ENCODE measurements around the gene SPA17. TPM values are rescaled to one million over a fixed set of nuclear protein-coding genes. Genes with fewer than 3 reads are reported as not detected.

Gene SPA17
- polyA plus RNA-seq, 3 donors: 0.75 to 6.7 (median 4.2) TPM

DNA sequence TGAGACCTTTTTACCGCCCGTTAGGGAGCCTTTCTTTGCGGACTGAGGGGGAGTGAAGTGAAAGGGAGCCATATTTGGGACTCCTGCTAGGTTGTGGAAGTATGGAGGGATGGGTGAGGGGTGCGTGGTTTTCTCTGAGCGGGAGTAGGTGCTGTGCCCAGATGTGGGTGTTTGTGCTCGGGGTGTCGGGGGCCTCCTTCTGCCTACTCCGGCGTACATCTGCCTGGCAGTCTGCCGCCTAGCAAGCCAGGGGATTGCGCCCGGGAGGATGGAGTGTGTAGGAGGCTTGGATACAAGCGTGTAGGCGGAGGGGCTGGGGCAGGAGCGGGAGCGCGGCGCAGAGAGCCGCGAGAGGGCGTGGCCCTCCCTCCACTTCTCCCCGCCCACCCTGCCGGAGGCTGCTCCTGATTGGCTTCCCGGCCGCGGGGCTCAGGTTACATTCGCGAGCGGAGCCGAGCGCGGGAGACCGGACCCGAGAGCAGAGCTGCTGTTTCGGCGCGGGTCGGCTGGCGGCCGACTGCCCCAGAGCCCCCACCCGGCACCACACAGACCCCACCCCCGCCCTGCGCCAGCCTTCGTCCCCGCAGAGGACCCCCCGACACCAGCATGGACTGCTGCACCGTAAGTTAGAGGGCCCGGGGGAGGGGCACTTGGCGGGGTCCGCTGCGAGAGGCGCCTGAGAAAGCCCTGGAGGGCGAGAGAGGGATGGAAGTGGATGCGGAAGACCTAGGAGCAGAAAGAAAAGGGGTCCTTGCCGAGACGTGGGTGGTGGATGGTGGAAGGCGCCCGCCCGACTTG, 66.0 kb downstream of the SPA17 start, which contains the start of gene NRGN:
TSS of gene NRGN (plus strand) at position 464 of the 798 bp plus-strand sequence. CDS start at position 607, 143 bp downstream.
- H3K4me1 Mint-ChIP-seq: peaks cover 81% of the 10 kb centered on the region
- peaks cover 42% of the 10 kb centered on the region for H4K20me1 ChIP-seq (ENCODE audit: insufficient read depth, low read length)
- H3K4me3 ChIP-seq (replicated peaks in 1 of 3; ENCODE audit: low read depth in 2 of 3, low read length in 3 of 3): peak within 1 kb of the TSS; percentile 73 to 85 (median 85)
- peak within 1 kb of the TSS; percentile 95 for H3K4me2 ChIP-seq (replicated peaks; ENCODE audit: extremely low read depth, low read length, poor library complexity, severe bottlenecking)
- H3K27me3 ChIP-seq (ENCODE audit: control insufficient read depth in 2 of 2, insufficient read depth in 2 of 2, low read length in 2 of 2): no peaks in the 10 kb centered on the region
- peaks cover 0 to 5% (median 2%) of the 10 kb centered on the region in 3 donors for H3K27me3 Mint-ChIP-seq (ENCODE audit: low read depth in 3 of 3)
- intact Hi-C loops (cut with micrococcal nuclease): no loop called here
- H3K36me3 ChIP-seq (replicated peaks in 1 of 2; ENCODE audit: control insufficient read depth in 1 of 2, insufficient read depth in 2 of 2, low read length in 2 of 2): peaks cover 8 to 17% of the 10 kb centered on the region in 2 donors
- peak within 1 kb of the TSS; percentile 91 to 93 for H3K4me3 Mint-ChIP-seq
- peaks cover 38% of the 10 kb centered on the region for H3K79me2 ChIP-seq (ENCODE audit: insufficient read depth, low read length)
- TF ChIP-seq, protein P1, sequence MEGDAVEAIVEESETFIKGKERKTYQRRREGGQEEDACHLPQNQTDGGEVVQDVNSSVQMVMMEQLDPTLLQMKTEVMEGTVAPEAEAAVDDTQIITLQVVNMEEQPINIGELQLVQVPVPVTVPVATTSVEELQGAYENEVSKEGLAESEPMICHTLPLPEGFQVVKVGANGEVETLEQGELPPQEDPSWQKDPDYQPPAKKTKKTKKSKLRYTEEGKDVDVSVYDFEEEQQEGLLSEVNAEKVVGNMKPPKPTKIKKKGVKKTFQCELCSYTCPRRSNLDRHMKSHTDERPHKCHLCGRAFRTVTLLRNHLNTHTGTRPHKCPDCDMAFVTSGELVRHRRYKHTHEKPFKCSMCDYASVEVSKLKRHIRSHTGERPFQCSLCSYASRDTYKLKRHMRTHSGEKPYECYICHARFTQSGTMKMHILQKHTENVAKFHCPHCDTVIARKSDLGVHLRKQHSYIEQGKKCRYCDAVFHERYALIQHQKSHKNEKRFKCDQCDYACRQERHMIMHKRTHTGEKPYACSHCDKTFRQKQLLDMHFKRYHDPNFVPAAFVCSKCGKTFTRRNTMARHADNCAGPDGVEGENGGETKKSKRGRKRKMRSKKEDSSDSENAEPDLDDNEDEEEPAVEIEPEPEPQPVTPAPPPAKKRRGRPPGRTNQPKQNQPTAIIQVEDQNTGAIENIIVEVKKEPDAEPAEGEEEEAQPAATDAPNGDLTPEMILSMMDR (IDR thresholded peaks at IDR 0.05): no peak
- no peaks in the 10 kb centered on the region for H3K9me3 Mint-ChIP-seq
- H3K4me1 ChIP-seq (ENCODE audit: control insufficient read depth in 1 of 2, insufficient read depth in 2 of 2, low read length in 2 of 2): peaks cover 67 to 82% of the 10 kb centered on the region in 2 donors
- peaks cover 11 to 20% of the 10 kb centered on the region in 2 donors for H3K36me3 Mint-ChIP-seq
- DNase-seq: peak; percentile 69 to 73 (median 70)
- no peaks in the 10 kb centered on the region for H3K9me3 ChIP-seq (replicated peaks in 1 of 2; ENCODE audit: control insufficient read depth in 1 of 2, insufficient read depth in 1 of 2, low read length in 2 of 2)
- peak within 1 kb of the TSS; percentile 83 for H2AFZ ChIP-seq (ENCODE audit: insufficient read depth, low read depth, low read length, poor library complexity, severe bottlenecking)
- WGBS (ENCODE audit: insufficient coverage): 5% methylated on average over 32 of the region's 59 CpGs
- H3K27ac Mint-ChIP-seq: peak within 1 kb of the TSS; percentile 81 to 95 (median 91)
- peak within 1 kb of the TSS; percentile 67 for H3K9ac ChIP-seq (ENCODE audit: insufficient read depth, low read length, poor library complexity, severe bottlenecking)
- H3K27ac ChIP-seq (ENCODE audit: low read depth in 1 of 2, low read length in 2 of 2): peak within 1 kb of the TSS; percentile 69 to 70

DNA sequence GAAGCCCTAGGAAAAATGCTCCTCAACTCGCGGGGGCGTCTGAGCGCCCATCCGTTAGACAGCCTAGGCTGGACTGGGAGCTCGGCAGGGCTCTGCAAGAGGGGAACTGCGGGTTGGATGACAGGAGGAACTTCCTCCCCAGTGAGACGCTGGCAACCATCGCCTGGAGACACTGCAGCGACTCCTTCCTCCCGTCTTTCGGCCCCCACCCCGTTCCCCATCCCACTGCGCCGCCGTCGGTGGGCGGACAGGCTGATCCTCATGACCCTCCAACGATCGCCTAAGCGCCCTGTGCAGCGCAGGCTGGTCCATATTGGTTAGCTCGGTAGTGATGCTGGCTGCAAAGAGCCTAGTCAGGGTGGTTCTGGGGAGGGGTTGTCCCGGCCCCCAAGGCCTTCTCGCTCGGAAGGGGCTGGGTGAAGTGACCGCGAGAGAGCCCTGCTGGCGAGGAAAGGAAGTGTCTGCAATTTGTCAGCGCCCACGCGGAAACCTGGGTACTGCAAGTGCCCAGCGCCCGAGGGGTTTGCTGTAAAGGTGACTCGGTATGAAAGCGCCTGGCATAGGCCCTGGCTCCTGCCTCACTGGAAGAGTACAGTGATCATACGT, 66.7 kb downstream of the SPA17 start:
- Histone ChIP-seq H3K36me3 (replicated peaks in 1 of 2; ENCODE audit: control insufficient read depth in 1 of 2, insufficient read depth in 2 of 2, low read length in 2 of 2) (peaks cover 13 to 21% of the 10 kb centered on the region in 2 donors), H3K27me3 (ENCODE audit: control insufficient read depth in 2 of 2, insufficient read depth in 2 of 2, low read length in 2 of 2) (no peaks in the 10 kb centered on the region), H4K20me1 (ENCODE audit: insufficient read depth, low read length) (peaks cover 49% of the 10 kb centered on the region), H3K4me1 (ENCODE audit: control insufficient read depth in 1 of 2, insufficient read depth in 2 of 2, low read length in 2 of 2) (peaks cover 62 to 78% of the 10 kb centered on the region in 2 donors), H3K79me2 (ENCODE audit: insufficient read depth, low read length) (peaks cover 44% of the 10 kb centered on the region), H3K27ac (ENCODE audit: low read depth in 1 of 2, low read length in 2 of 2) (peak overlapping the region; percentile 69 to 70), H3K9ac (ENCODE audit: insufficient read depth, low read length, poor library complexity, severe bottlenecking) (peak overlapping the region; percentile 67), H3K4me3 (replicated peaks in 1 of 3; ENCODE audit: low read depth in 2 of 3, low read length in 3 of 3) (peak overlapping the region; percentile 73 to 85 (median 85)), H3K9me3 (replicated peaks in 1 of 2; ENCODE audit: control insufficient read depth in 1 of 2, insufficient read depth in 1 of 2, low read length in 2 of 2) (no peaks in the 10 kb centered on the region), H2AFZ (ENCODE audit: insufficient read depth, low read depth, low read length, poor library complexity, severe bottlenecking) (peak overlapping the region; percentile 83), H3K4me2 (replicated peaks; ENCODE audit: extremely low read depth, low read length, poor library complexity, severe bottlenecking) (peak overlapping the region; percentile 95)
- H3K4me1 Mint-ChIP-seq: peaks cover 80% of the 10 kb centered on the region
- peaks cover 18 to 27% of the 10 kb centered on the region in 2 donors for H3K36me3 Mint-ChIP-seq
- under 1% methylated on average over 31 of the region's 37 CpGs for WGBS (ENCODE audit: insufficient coverage)
- DNase-seq: peak; percentile 63 to 81 (median 75)
- peaks cover 0 to 3% (median 0%) of the 10 kb centered on the region in 7 donors for H3K9me3 Mint-ChIP-seq
- H3K4me3 Mint-ChIP-seq: peak overlapping the region; percentile 91 to 93
- intact Hi-C loops (cut with micrococcal nuclease): no loop called here
- TF ChIP-seq, protein P1 (IDR thresholded peaks at IDR 0.05): peak; percentile 87
- H3K27ac Mint-ChIP-seq: peak overlapping the region; percentile 81 to 95 (median 91)
- peaks cover 0 to 7% (median 2%) of the 10 kb centered on the region in 3 donors for H3K27me3 Mint-ChIP-seq (ENCODE audit: low read depth in 3 of 3)

All from CD14-positive monocyte (primary cell).